ENCODE data around the gene SPHK1.

The SPHK1 gene

GRCh38 chr17:76385892-76386786 lies 1.7 kb downstream of the SPHK1 start:
- peak; percentile 91 for DNase-seq

- DNase-seq = no peak
Measured at GRCh38 chr17:76386966-76387765, 2.8 kb downstream of the SPHK1 start.

DNA sequence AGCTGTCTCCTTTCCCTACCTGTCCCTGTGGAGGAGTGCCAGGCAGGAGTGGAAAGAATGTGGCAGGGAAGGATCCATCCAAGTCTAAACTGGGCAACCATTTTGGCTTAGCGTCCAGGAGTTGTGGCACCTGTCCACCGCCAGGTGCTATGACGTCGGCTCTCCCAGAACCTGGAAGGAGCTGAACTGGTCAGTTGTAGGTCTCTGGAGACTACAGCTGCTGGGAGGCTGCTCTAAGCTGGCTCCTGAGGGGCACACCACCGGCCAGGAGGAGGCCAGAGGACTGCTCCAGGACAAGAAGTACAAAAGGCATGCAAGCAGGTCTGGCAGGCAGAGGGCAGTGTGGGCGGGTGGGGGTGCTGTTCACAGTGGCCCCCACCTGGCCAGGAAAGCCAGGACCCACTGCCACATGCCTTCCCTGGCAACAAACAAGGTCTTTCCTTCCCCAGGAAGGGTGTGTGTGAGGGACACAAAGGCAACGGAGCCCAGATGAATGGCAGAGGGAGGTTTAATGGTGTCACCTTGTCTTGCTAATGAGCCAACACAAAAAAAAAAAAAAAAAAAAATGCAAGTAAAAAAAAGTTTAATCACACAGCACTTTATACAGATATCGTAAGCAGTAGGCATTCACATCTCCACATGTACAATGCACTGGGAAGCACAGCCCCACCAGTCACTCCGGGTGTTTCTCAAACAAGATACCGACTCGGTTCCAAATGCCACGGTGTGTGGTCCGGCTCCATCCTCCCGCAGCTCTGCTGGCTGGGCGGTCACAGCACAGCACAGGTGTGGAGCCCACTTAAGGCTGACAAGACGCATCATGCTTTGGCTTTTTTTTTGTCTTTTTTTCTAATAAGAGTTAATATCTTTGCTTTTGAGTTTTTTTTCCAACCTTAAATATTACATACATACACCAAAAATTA lies 4.8 kb downstream of the SPHK1 start:
- DNase-seq = no peak

GRCh38 chr17:76390003-76390421 lies 5.6 kb downstream of the SPHK1 start:
- DNase-seq = no peak

DNA sequence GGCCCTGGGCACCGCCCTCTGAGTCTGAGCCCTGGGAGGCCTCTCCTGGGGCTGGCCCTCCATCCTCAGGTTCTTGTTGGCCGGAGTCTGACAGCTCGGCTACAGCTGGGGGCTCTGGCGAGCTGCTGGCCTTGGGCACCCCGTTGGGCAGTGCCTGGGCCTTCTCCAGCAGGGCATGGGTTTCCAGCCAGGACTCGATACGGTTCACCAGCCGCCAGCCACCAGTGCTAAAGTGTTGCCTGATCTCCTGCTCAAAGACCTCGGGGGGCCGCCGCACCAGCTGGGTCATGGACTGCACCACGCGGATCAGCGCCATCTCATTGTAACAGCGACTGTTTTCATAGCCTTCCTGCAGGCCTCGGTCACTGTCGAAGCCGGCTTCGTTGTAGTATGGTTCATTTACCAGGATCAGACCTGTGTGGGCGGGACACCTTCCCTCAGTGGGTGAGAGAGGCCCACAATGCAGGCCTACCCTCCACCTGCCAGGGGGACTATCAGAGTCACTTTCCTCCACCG lies 6.8 kb downstream of the SPHK1 start:
- no peak for DNase-seq

- DNase-seq = no peak
Measured at GRCh38 chr17:76394166-76394565, 9.8 kb downstream of the SPHK1 start.

GRCh38 chr17:76395980-76396379 lies 11.6 kb downstream of the SPHK1 start:
- DNase-seq = no peak

- no peak for DNase-seq
Measured at GRCh38 chr17:76397184-76397583, 12.8 kb downstream of the SPHK1 start.

GRCh38 chr17:76397687-76398522 lies 13.5 kb downstream of the SPHK1 start:
- peak; percentile 84 for DNase-seq

- no peak for DNase-seq
Measured at GRCh38 chr17:76398523-76399174, 14.2 kb downstream of the SPHK1 start.

DNA sequence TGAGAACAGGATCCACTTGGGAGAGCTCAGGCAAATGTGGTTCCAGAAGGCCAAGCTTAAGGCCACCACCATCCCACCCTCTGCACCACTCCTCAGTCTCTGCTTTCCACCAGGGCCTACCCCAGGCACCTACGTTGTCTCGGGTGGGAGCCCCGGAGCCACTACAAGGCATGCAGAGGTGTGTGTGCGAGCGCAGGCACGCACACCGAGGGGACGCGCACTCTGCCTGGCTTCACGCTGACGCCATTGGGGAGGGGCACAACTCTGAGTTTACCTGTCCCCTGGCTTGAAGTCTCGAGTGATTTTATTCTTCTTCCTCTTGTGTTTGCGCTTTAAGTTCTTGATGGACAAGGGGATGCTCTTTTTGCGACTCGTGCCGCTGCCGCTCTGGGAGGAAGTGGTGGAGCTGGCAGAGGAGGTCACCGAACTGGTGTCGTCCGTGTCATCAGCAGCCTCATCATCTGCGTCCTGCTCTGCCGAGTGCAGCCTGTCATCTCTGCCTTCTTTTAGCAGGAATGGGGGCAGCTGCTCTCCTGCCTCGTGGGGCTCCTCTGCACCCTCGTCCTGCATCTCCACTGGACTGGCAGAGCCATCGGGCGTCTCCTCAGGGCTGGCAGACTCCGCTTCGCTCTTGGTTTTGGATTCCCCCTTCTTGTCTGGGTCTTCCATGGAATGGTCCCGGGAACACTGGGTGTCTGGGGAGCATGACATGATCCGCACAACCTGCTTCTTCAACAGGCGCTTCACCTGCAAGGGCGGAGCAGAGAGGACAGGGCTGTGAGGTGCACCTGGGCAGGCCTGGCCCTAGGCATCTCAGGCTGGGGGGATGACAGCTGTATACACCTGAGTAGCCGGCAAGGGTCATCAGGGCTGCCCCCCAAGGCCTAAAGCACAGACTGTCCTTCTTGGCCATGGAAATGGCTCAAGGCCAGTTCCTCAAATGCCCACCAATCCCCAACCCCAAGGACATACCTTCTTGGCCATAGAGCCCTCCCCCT lies 15.1 kb downstream of the SPHK1 start:
- DNase-seq = no peak

DNA sequence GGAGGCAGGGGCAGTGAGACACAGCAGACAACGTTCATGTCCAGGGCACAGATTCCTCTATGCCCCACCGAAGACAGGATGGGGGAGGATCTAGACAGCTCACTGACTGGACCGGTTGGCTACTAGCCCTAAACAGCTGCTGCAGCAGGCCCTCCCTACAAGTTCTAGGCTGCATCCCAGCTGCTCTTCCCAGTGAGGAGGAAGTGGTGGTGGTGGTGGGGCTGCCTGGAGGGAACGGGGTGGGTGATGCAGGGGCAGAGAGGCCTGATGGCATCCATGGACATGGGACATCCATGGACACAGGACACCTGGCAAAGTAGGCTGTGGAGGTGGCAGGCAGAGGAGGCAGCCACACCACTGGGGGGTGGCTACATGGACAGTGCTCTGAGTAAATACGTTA lies 18.3 kb downstream of the SPHK1 start:
- DNase-seq = no peak

DNA sequence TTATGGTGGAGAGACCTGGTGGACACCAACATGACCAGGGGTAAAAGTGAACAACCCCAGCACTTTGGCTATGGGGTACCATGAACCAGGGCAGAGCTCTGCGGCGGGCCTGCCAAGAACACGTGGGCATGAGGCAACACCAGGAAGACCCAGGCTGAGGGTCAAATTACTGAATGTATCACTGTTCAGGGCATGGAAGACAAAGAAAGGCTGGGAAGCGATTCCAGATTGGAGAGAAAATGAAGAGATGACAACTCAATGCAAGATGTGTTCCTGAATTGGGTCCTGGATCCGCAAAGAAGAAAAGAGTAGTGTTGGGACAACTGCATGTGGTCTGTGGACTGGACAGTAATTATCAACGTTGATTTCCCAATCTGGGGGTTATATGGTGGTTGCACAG lies 19.8 kb downstream of the SPHK1 start:
- no peak for DNase-seq

DNA sequence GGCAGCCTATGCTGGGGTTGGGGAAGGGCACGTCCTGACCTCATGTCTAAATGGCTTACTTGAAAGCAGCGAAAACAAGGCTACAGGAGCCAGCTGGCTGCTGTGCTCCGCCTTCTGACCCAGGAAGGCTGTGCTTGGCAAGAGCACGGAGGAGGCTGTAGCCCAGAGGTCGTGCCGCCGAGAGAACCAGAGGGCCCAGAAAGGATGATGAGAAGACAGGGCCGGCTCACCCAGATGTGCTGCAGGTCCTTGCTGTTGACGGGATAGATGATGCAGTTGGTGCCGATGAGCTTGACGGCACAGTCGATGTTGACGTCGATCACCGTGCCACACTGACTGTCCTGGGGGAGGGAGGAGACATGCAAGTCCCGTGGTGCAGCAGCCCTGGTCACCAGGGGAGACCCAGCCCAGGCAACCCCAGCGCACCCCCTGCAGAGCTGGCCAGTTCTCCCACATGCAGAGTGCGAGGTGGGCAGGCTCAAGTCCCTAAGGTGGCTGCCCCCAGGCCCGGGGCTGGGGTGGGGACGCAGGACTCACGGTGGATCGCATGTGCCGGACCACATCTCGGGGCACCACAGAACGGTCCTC lies 20.7 kb downstream of the SPHK1 start:
- DNase-seq = no peak

- no peak for DNase-seq
Measured at GRCh38 chr17:76405607-76405966, 21.2 kb downstream of the SPHK1 start.

- no peak for DNase-seq
Measured at GRCh38 chr17:76405967-76406647, 21.7 kb downstream of the SPHK1 start.

- DNase-seq = no peak
Measured at GRCh38 chr17:76407509-76407908, 23.1 kb downstream of the SPHK1 start.

DNA sequence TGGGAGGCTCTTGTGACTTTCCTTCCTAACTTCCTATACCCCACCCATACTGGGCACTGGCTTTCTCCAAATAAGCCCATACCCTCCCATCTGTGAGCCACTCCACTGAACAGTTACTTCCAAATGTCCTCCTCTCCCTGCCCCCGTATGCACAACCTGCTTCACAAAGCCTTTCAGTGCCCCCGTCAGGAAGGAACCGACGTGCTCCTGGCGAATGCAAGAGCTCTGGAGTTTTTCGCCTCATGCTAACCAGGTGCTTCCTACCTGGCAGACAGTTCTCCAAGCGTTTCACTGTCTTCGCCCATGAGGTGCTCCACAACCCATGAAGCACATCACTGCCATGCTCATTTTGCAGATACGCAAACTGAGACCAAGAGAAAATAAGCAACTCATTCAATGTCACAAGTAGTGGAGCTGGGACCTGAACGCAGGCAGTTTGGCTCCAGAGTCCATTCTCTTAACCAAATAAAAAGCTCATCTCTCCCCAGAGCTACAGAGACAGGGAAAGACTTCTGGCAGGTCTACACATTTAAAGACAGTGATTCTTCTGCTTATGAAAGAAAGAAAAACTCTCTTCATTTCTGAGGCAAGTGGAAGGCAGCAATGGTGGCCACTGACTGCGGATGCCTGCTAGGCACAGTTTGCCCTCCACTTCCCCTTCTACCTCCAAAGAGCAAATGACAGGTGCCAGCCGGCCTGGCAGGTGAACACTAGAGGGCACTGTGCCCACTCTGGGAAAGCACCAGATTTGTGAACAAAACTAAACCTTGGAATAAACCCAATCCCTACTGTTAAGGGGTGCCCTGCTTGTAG lies 23.8 kb downstream of the SPHK1 start:
- DNase-seq = no peak
